ENCODE measurements around the gene OR8J1.

Gene OR8J1

GRCh38 chr11:56404393-56404792 is 50.3 kb downstream of the OR8J1 start:
- TF ChIP-seq POLR2AphosphoS5 (IDR thresholded peaks at IDR 0.05; ENCODE audit: low read depth, low read length) (no peak), POLR2A (IDR thresholded peaks at IDR 0.05; ENCODE audit: low read depth, low read length) (no peak), TAF1 (IDR thresholded peaks at IDR 0.05; ENCODE audit: borderline replicate concordance, low read depth, low read length) (no peak)
- FAIRE-seq (no peak), DNase-seq (ENCODE audit: insufficient read length) (no peak)

GRCh38 chr11:56410801-56411200 is 56.7 kb downstream of the OR8J1 start:
- FAIRE-seq (no peak), DNase-seq (ENCODE audit: insufficient read length) (no peak)
- TF ChIP-seq TAF1 (IDR thresholded peaks at IDR 0.05; ENCODE audit: borderline replicate concordance, low read depth, low read length) = no peak
- no peak for TF ChIP-seq POLR2AphosphoS5 (IDR thresholded peaks at IDR 0.05; ENCODE audit: low read depth, low read length)
- TF ChIP-seq POLR2A (IDR thresholded peaks at IDR 0.05; ENCODE audit: low read depth, low read length) = no peak

Data from GM12892 (cell line).